HepG2 (cell line): ENCODE results near the gene PPP1R9B. TPM values are rescaled to one million over a fixed set of nuclear protein-coding genes. Genes with fewer than 3 reads are reported as not detected.

Experiments used
- FOXA1 ChIP-seq, 2 experiments: fragments of 450-650 bp in 1 of 2; sonication (generic) in 1 of 2; formaldehyde crosslinking in 1 of 2; IDR thresholded peaks; 2 replicates each; pipeline versions ENCODE4 v1.4.0 to v1.6.1; 2016 to 2020; ENCODE audit warnings: missing genetic modification reagents in 1 of 2
- FOXK1 ChIP-seq: sonication (generic); formaldehyde crosslinking; IDR thresholded peaks from 2 replicates; pipeline ENCODE4 v1.4.0; 2020; ENCODE audit warnings: low read depth, missing genetic modification reagents, borderline replicate concordance
- GFI1 ChIP-seq: sonication (generic); formaldehyde crosslinking; IDR thresholded peaks from 2 replicates; pipeline ENCODE4 v1.5.0; 2020; ENCODE audit warnings: missing genetic modification reagents, mild to moderate bottlenecking, borderline replicate concordance
- HINFP ChIP-seq: sonication (generic); formaldehyde crosslinking; IDR thresholded peaks from 2 replicates; pipeline ENCODE4 v1.4.0; 2020; ENCODE audit warnings: low read depth, mild to moderate bottlenecking, missing genetic modification reagents
- JDP2 ChIP-seq: sonication (generic); formaldehyde crosslinking; IDR thresholded peaks from 2 replicates; pipeline ENCODE4 v1.8.1; 2022; ENCODE audit warnings: missing genetic modification reagents, borderline replicate concordance
- KDM6A ChIP-seq: IDR thresholded peaks from 2 replicates; pipeline ENCODE4 v1.6.1; 2016; ENCODE audit warnings: low read depth
- MTA3 ChIP-seq: sonication (generic); formaldehyde crosslinking; IDR thresholded peaks from 2 replicates; pipeline ENCODE4 v1.4.0; 2020; ENCODE audit warnings: missing genetic modification reagents
- NCOA2 ChIP-seq: sonication (generic); formaldehyde crosslinking; IDR thresholded peaks from 2 replicates; pipeline ENCODE4 v1.8.0; 2022; ENCODE audit warnings: inconsistent platforms
- PCBP2 ChIP-seq: fragments of 200-400 bp; formaldehyde crosslinking; optimal IDR thresholded peaks from 2 replicates; pipeline ENCODE3; 2018; ENCODE audit warnings: low read length, low read depth; ENCODE audit not compliant: poor library complexity, severe bottlenecking
- RBFOX2 ChIP-seq: fragments of 200-400 bp; formaldehyde crosslinking; IDR thresholded peaks from 2 replicates; pipeline ENCODE4 v1.6.1; 2017; ENCODE audit warnings: low read depth, mild to moderate bottlenecking, low read length
- TAF1 ChIP-seq: sonication (generic); formaldehyde crosslinking; IDR thresholded peaks from 2 replicates; pipeline ENCODE4 v1.4.0; 2020; ENCODE audit warnings: missing genetic modification reagents
- TFAP4 ChIP-seq: sonication (generic); IDR thresholded peaks from 2 replicates; pipeline ENCODE4 v1.6.1; 2016; ENCODE audit warnings: low read depth, borderline replicate concordance
- TOPORS ChIP-seq: sonication (generic); formaldehyde crosslinking; IDR thresholded peaks from 2 replicates; pipeline ENCODE4 v1.8.0; 2023; ENCODE audit warnings: mild to moderate bottlenecking, missing genetic modification reagents
- ZBTB38 ChIP-seq: sonication (generic); formaldehyde crosslinking; IDR thresholded peaks from 2 replicates; pipeline ENCODE4 v1.5.1; 2020; ENCODE audit warnings: mild to moderate bottlenecking, missing genetic modification reagents
- ZBTB46 ChIP-seq: sonication (generic); formaldehyde crosslinking; IDR thresholded peaks from 2 replicates; pipeline ENCODE4 v1.4.0; 2020; ENCODE audit warnings: mild to moderate bottlenecking, missing genetic modification reagents, borderline replicate concordance
- ZSCAN22 ChIP-seq: sonication (generic); formaldehyde crosslinking; IDR thresholded peaks from 2 replicates; pipeline ENCODE4 v1.4.0; 2020; ENCODE audit warnings: mild to moderate bottlenecking, missing genetic modification reagents
- polyA plus RNA-seq, 8 experiments: library from polyadenylated mRNA; depleted of rRNA in 3 of 8; stranded (reverse) in 7 of 8; unstranded in 1 of 8; fragments of >200 nt; fragmentation: Illumina TruSeq in 4 of 8; extraction: Trizol in 4 of 8; gene quantifications; 2 replicates each; pipeline versions ENCODE4 v1.2.1 to v1.2.3, GENCODE V29; 2011 to 2016; ENCODE audit warnings: low read depth in 4 of 8, missing spikeins in 1 of 8, mixed read lengths in 1 of 8; ENCODE audit not compliant: insufficient read depth in 1 of 8
- total RNA-seq, 5 experiments: library from RNA; depleted of rRNA; stranded (reverse); fragments of >200 nt; fragmentation: Illumina TruSeq; extraction: Trizol; gene quantifications; 2 replicates each; pipeline ENCODE4 v1.2.3, GENCODE V29; 2016; ENCODE audit warnings: low read depth in 1 of 5
- TF ChIP-seq, protein P1 (sequence below): sonication (generic); formaldehyde crosslinking; IDR thresholded peaks from 2 replicates; pipeline ENCODE4 v1.5.1; 2020; ENCODE audit warnings: mild to moderate bottlenecking, missing genetic modification reagents, borderline replicate concordance
- TF ChIP-seq, protein P2 (sequence below): sonication (generic); formaldehyde crosslinking; IDR thresholded peaks from 2 replicates; pipeline ENCODE4 v1.5.0; 2020; ENCODE audit warnings: mild to moderate bottlenecking, missing genetic modification reagents
- TF ChIP-seq, protein P3 (sequence below): sonication (generic); formaldehyde crosslinking; IDR thresholded peaks from 2 replicates; pipeline ENCODE4 v1.8.0; 2022; ENCODE audit warnings: missing genetic modification reagents, mild to moderate bottlenecking, borderline replicate concordance

The PPP1R9B gene
- total and polyA plus RNA-seq, 2 of the 13 experiments (the other 11 are each of a cell fraction or from before 2014, with no cell fraction given), result 9.4 to 15.8 TPM

DNA sequence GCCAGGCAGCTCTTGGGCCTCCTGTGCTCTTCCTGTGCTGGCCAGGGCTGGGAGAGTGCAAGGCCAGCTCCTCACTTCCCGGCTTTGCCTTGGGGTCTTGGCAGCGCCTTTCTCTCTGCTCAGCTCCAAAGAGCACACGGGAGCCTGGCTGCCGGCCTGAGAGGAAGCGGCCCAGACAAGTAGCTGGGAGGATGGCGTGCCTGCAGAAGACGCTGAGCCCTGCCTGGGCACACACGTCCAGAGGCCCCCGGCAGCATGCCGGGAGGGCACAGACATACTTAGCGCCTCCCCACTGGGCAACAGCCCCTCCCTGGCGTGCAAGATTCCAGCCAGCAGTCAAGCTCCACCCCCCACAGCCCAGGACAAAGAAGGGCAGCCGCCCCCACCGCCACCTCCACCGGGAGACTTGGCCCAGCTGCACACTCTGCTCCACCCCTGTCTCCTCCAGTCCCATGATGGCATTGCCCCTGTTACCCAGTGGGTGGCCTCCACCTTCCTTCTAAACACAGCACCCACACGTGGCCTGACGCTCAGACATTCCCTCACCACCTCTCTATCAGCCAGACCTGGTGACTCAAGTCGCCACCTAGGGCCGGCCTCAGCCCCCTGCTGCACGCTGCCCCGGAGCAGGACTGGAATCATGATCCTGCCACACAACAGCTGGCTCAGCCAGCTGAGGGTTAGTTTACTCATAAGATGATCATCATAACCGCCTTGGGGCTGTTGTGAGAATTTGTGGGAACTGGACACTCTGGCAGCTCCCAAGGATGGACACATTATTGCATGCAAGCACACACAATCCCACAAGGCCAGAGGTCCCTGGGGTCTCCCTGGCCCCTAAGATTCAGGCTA, 27.7 kb upstream of the PPP1R9B start (continued):
- TF ChIP-seq HINFP (CRISPR knock-in tag) (peak; percentile 29; the same call in 1 of the 2 replicates), ZBTB46 (CRISPR knock-in tag) (no peak), ZBTB38 (CRISPR knock-in tag) (peak; percentile 16; the same call in 1 of the 2 replicates), RBFOX2 (peak; percentile 63; the same call in 1 of the 2 replicates), FOXK1 (CRISPR knock-in tag) (0 out of 2 replicates have a peak, but pooled peaks have one; percentile 24), KDM6A (CRISPR knock-in tag) (no peak), TOPORS (CRISPR knock-in tag) (no peak), JDP2 (CRISPR knock-in tag) (no peak), ZSCAN22 (CRISPR knock-in tag) (0 out of 2 replicates have a peak, but pooled peaks have one; percentile 56), NCOA2 (CRISPR knock-in tag) (0 out of 2 replicates have a peak, but pooled peaks have one; percentile 18), FOXA1 (IDR thresholded peaks at IDR 0.05) (no peak), FOXA1 (CRISPR knock-in tag; IDR thresholded peaks at IDR 0.05) (no peak), GFI1 (CRISPR knock-in tag) (no peak), TFAP4 (peak; percentile 55; the same call in 1 of the 2 replicates), TAF1 (CRISPR knock-in tag) (peak; percentile 42; the same call in 1 of the 2 replicates), MTA3 (no peak), PCBP2 (no peak)
- TF ChIP-seq, protein P1, sequence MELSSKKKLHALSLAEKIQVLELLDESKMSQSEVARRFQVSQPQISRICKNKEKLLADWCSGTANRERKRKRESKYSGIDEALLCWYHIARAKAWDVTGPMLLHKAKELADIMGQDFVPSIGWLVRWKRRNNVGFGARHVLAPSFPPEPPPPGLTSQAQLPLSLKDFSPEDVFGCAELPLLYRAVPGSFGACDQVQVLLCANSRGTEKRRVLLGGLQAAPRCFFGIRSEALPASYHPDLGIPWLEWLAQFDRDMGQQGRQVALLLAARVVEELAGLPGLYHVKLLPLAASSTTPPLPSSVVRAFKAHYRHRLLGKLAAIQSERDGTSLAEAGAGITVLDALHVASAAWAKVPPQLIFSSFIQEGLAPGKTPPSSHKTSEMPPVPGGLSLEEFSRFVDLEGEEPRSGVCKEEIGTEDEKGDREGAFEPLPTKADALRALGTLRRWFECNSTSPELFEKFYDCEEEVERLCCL, result no peak
- TF ChIP-seq, protein P2, sequence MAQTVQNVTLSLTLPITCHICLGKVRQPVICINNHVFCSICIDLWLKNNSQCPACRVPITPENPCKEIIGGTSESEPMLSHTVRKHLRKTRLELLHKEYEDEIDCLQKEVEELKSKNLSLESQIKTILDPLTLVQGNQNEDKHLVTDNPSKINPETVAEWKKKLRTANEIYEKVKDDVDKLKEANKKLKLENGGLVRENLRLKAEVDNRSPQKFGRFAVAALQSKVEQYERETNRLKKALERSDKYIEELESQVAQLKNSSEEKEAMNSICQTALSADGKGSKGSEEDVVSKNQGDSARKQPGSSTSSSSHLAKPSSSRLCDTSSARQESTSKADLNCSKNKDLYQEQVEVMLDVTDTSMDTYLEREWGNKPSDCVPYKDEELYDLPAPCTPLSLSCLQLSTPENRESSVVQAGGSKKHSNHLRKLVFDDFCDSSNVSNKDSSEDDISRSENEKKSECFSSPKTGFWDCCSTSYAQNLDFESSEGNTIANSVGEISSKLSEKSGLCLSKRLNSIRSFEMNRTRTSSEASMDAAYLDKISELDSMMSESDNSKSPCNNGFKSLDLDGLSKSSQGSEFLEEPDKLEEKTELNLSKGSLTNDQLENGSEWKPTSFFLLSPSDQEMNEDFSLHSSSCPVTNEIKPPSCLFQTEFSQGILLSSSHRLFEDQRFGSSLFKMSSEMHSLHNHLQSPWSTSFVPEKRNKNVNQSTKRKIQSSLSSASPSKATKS (CRISPR knock-in tag), result no peak
- TF ChIP-seq, protein P3, sequence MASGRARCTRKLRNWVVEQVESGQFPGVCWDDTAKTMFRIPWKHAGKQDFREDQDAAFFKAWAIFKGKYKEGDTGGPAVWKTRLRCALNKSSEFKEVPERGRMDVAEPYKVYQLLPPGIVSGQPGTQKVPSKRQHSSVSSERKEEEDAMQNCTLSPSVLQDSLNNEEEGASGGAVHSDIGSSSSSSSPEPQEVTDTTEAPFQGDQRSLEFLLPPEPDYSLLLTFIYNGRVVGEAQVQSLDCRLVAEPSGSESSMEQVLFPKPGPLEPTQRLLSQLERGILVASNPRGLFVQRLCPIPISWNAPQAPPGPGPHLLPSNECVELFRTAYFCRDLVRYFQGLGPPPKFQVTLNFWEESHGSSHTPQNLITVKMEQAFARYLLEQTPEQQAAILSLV (CRISPR knock-in tag), result peak; percentile 66; the same call in 1 of the 2 replicates
